Measurements from ENCODE around the gene MEGF6. TPM values are rescaled to one million over a fixed set of nuclear protein-coding genes. Genes with fewer than 3 reads are reported as not detected.
"Not testable (repeated sequence)": the region's sequence is repeated elsewhere in the genome, so short reads cannot be mapped to it uniquely, and the experiment has no call there.

MEGF6 gene
- total and polyA plus RNA-seq, 2 experiments from 2014 or later, result 11.6 to 21.9 TPM

GRCh38 chr1:3588395-3588794 lies 22.9 kb downstream of the MEGF6 start:
- Histone ChIP-seq H3K4me3 (no peak overlapping the region), H3K9me3 (ENCODE audit: low read depth) (no peaks in the 10 kb centered on the region), H3K79me2 (no peaks in the 10 kb centered on the region), H3K9me2 (replicated peaks; ENCODE audit: insufficient read depth) (no peaks in the 10 kb centered on the region), H3K36me3 (replicated peaks; ENCODE audit: insufficient read depth, low read depth) (no peaks in the 10 kb centered on the region), H2AFZ (no peak overlapping the region), H4K20me1 (ENCODE audit: insufficient read depth, poor library complexity, severe bottlenecking) (no peaks in the 10 kb centered on the region), H3K27me3 (no peaks in the 10 kb centered on the region), H3K4me1 (ENCODE audit: insufficient read depth) (no peaks in the 10 kb centered on the region), H3K4me2 (no peak overlapping the region), H3K27ac (no peak overlapping the region)
- DNase-seq (ENCODE audit: low spot score), result no peak
- 81% methylated on average over 3 of the region's 5 CpGs for WGBS (ENCODE audit: low lambda C conversion rate, missing lambda C conversion rate)
- TF ChIP-seq CTCF (IDR thresholded peaks at IDR 0.05; ENCODE audit: poor library complexity) (no peak), EZH2 (IDR thresholded peaks at IDR 0.05; ENCODE audit: borderline replicate concordance) (no peak), EZH2phosphoT487 (IDR thresholded peaks at IDR 0.05; ENCODE audit: low read depth, severe bottlenecking, unreplicated experiment) (no peak)

- H3K9me3 ChIP-seq (ENCODE audit: low read depth), result no peaks in the 10 kb centered on the region
- H3K4me2 ChIP-seq, result no peak overlapping the region
- 61% methylated on average over 24 of the region's 24 CpGs for WGBS (ENCODE audit: low lambda C conversion rate, missing lambda C conversion rate)
- peak; percentile 75 for DNase-seq (ENCODE audit: low spot score)
- TF ChIP-seq CTCF (IDR thresholded peaks at IDR 0.05; ENCODE audit: poor library complexity) (no peak), EZH2phosphoT487 (IDR thresholded peaks at IDR 0.05; ENCODE audit: low read depth, severe bottlenecking, unreplicated experiment) (no peak), EZH2 (IDR thresholded peaks at IDR 0.05; ENCODE audit: borderline replicate concordance) (no peak)
- no peak overlapping the region for H2AFZ ChIP-seq
- H3K27me3 ChIP-seq, result no peaks in the 10 kb centered on the region
- peak overlapping the region; percentile 81 for H3K27ac ChIP-seq
- no peaks in the 10 kb centered on the region for H3K9me2 ChIP-seq (replicated peaks; ENCODE audit: insufficient read depth)
- H3K4me3 ChIP-seq, result no peak overlapping the region
- H4K20me1 ChIP-seq (ENCODE audit: insufficient read depth, poor library complexity, severe bottlenecking), result no peaks in the 10 kb centered on the region
- H3K4me1 ChIP-seq (ENCODE audit: insufficient read depth), result no peaks in the 10 kb centered on the region
- H3K36me3 ChIP-seq (replicated peaks; ENCODE audit: insufficient read depth, low read depth), result no peaks in the 10 kb centered on the region
- no peaks in the 10 kb centered on the region for H3K79me2 ChIP-seq
Observed at GRCh38 chr1:3586986-3587759, 24.1 kb downstream of the MEGF6 start.

- Histone ChIP-seq H3K79me2 (no peaks in the 10 kb centered on the region), H3K9me3 (ENCODE audit: low read depth) (no peaks in the 10 kb centered on the region), H3K4me3 (no peak overlapping the region), H3K27me3 (no peaks in the 10 kb centered on the region), H3K4me2 (no peak overlapping the region), H3K36me3 (replicated peaks; ENCODE audit: insufficient read depth, low read depth) (no peaks in the 10 kb centered on the region), H3K4me1 (ENCODE audit: insufficient read depth) (no peaks in the 10 kb centered on the region), H3K27ac (no peak overlapping the region), H2AFZ (no peak overlapping the region), H4K20me1 (ENCODE audit: insufficient read depth, poor library complexity, severe bottlenecking) (no peaks in the 10 kb centered on the region), H3K9me2 (replicated peaks; ENCODE audit: insufficient read depth) (no peaks in the 10 kb centered on the region)
- TF ChIP-seq EZH2phosphoT487 (IDR thresholded peaks at IDR 0.05; ENCODE audit: low read depth, severe bottlenecking, unreplicated experiment), result no peak
- TF ChIP-seq CTCF (IDR thresholded peaks at IDR 0.05; ENCODE audit: poor library complexity), result no peak
- TF ChIP-seq EZH2 (IDR thresholded peaks at IDR 0.05; ENCODE audit: borderline replicate concordance), result no peak
- no peak for DNase-seq (ENCODE audit: low spot score)
- 93% methylated on average over 19 of the region's 19 CpGs for WGBS (ENCODE audit: low lambda C conversion rate, missing lambda C conversion rate)
Observed at GRCh38 chr1:3585940-3586568, 25.3 kb downstream of the MEGF6 start.

- not testable (repeated sequence) for H2AFZ ChIP-seq; H3K79me2 ChIP-seq; H3K27me3 ChIP-seq; H3K4me2 ChIP-seq; H4K20me1 ChIP-seq (ENCODE audit: insufficient read depth, poor library complexity, severe bottlenecking); H3K9me3 ChIP-seq (ENCODE audit: low read depth); H3K36me3 ChIP-seq (replicated peaks; ENCODE audit: insufficient read depth, low read depth); H3K27ac ChIP-seq; H3K9me2 ChIP-seq (replicated peaks; ENCODE audit: insufficient read depth); H3K4me3 ChIP-seq; H3K4me1 ChIP-seq (ENCODE audit: insufficient read depth); DNase-seq (ENCODE audit: low spot score)
- 93% methylated on average over 5 of the region's 6 CpGs for WGBS (ENCODE audit: low lambda C conversion rate, missing lambda C conversion rate)
Observed at GRCh38 chr1:3585353-3585868, 25.9 kb downstream of the MEGF6 start.

Measured in hepatocyte (in vitro differentiated cells).